G401.6 (cell line): ENCODE results near the gene ANTKMT.
"Not testable (repeated sequence)": the region's sequence is repeated elsewhere in the genome, so short reads cannot be mapped to it uniquely, and the experiment has no call there.

Experiments used
- FAIRE-seq: peaks from 2 replicates; lab custom pipeline; 2012; peaks lifted over from hg19 to GRCh38; lab: Jason Lieb, UNC

ANTKMT gene

GRCh38 chr16:681746-682427 is 39.1 kb upstream of the ANTKMT start:
- no peak for FAIRE-seq

- FAIRE-seq = no peak
These were observed 38.2 kb upstream of the ANTKMT start for GRCh38 chr16:682493-683395.

- FAIRE-seq = no peak
These were observed 37.4 kb upstream of the ANTKMT start for GRCh38 chr16:683396-684070.

- no peak for FAIRE-seq
These were observed 36.7 kb upstream of the ANTKMT start, which contains the start of gene JMJD8 for GRCh38 chr16:684071-684794. Gene JMJD8 (minus strand): TSS chr16:684334. CDS start chr16:684319, 15 bp downstream.

- no peak for FAIRE-seq
These were observed 35.8 kb upstream of the ANTKMT start for GRCh38 chr16:684961-685696.

- no peak for FAIRE-seq
These were observed 35.0 kb upstream of the ANTKMT start for GRCh38 chr16:685967-686366.

- no peak for FAIRE-seq
These were observed 34.3 kb upstream of the ANTKMT start for GRCh38 chr16:686459-687260.

- FAIRE-seq = no peak
These were observed 33.4 kb upstream of the ANTKMT start for GRCh38 chr16:687499-687898.

GRCh38 chr16:689175-689897 is 31.6 kb upstream of the ANTKMT start:
- FAIRE-seq = no peak

GRCh38 chr16:691242-691641 is 29.7 kb upstream of the ANTKMT start:
- not testable (repeated sequence) for FAIRE-seq

GRCh38 chr16:692356-693108 is 28.4 kb upstream of the ANTKMT start:
- FAIRE-seq = no peak

GRCh38 chr16:693364-693763 is 27.6 kb upstream of the ANTKMT start:
- FAIRE-seq = no peak

- no peak for FAIRE-seq
These were observed 27.2 kb upstream of the ANTKMT start for GRCh38 chr16:693766-694165.

- no peak for FAIRE-seq
These were observed 26.6 kb upstream of the ANTKMT start for GRCh38 chr16:694187-694862.

GRCh38 chr16:694863-695354 is 26.0 kb upstream of the ANTKMT start:
- no peak for FAIRE-seq

- no peak for FAIRE-seq
These were observed 25.4 kb upstream of the ANTKMT start for GRCh38 chr16:695355-696089.

- FAIRE-seq = no peak
These were observed 21.9 kb upstream of the ANTKMT start for GRCh38 chr16:698911-699671.
